ENCODE results near the gene CNN2.

GRCh38 chr19:1000095-1000494, 26.3 kb upstream of the CNN2 start, which contains the start of gene GRIN3B:
- peak in 4 of 6 experiments; percentile 6 to 41 (median 23) for TF ChIP-seq CTCF (IDR thresholded peaks at IDR 0.05)
- no peak for TF ChIP-seq POLR2A (IDR thresholded peaks at IDR 0.05)
